Activated naive CD4-positive, alpha-beta T cell treated with anti-CD3 and anti-CD28 coated beads, Interleukin-2, amount 10 ng/mL, durations not matched to agents 7 days and 5 days (primary cell): Measurements from ENCODE around the gene TRIO.

Experiments used
- CTCF ChIA-PET: fragments of 350-600 bp; sonication (Branson Sonifier 250); formaldehyde crosslinking; loops from one replicate; lab custom pipeline; 2021; ENCODE audit warnings: antibody characterized with exemption; lab: Charles Lee
- DNase-seq: peaks from one replicate; pipeline ENCODE4 v3.0.0-alpha.2; 2020
- H3K27ac Mint-ChIP-seq: one replicate; pipeline ENCODE4 v1.8.0; 2021; ENCODE audit warnings: mild to moderate bottlenecking, moderate library complexity, mixed read lengths
- H3K27me3 Mint-ChIP-seq: one replicate; pipeline ENCODE4 v1.8.0; 2021; ENCODE audit warnings: mild to moderate bottlenecking, mixed read lengths
- H3K36me3 Mint-ChIP-seq: one replicate; pipeline ENCODE4 v1.8.0; 2021; ENCODE audit warnings: mixed read lengths
- H3K4me1 Mint-ChIP-seq: one replicate; pipeline ENCODE4 v1.8.0; 2021; ENCODE audit warnings: mixed read lengths
- H3K4me3 Mint-ChIP-seq: one replicate; pipeline ENCODE4 v1.8.0; 2021; ENCODE audit warnings: mild to moderate bottlenecking, moderate library complexity, mixed read lengths
- H3K9me3 Mint-ChIP-seq: one replicate; pipeline ENCODE4 v1.8.0; 2021; ENCODE audit warnings: mixed read lengths

The TRIO gene

GRCh38 chr5:14175381-14175780 is 32.2 kb downstream of the TRIO start:
- Mint-ChIP-seq H3K27ac (no peak overlapping the region), H3K9me3 (no peaks in the 10 kb centered on the region)
- CTCF ChIA-PET, result no interaction called here

GRCh38 chr5:14176888-14177287 is 33.7 kb downstream of the TRIO start:
- Mint-ChIP-seq H3K9me3 (no peaks in the 10 kb centered on the region), H3K4me1 (no peaks in the 10 kb centered on the region), H3K27ac (no peak overlapping the region), H3K36me3 (no peaks in the 10 kb centered on the region), H3K27me3 (peaks cover 12% of the 10 kb centered on the region), H3K4me3 (no peak overlapping the region)
- CTCF ChIA-PET, result no interaction called here
- no peak for DNase-seq

More at GRCh38 chr5:14175381-14175780, 32.2 kb downstream of the TRIO start:
- Mint-ChIP-seq H3K27me3 (peaks cover 12% of the 10 kb centered on the region), H3K36me3 (no peaks in the 10 kb centered on the region), H3K4me3 (no peak overlapping the region), H3K4me1 (no peaks in the 10 kb centered on the region)
- DNase-seq, result no peak

GRCh38 chr5:14177634-14178033 is 34.5 kb downstream of the TRIO start:
- no peak overlapping the region for H3K27ac Mint-ChIP-seq
- no peaks in the 10 kb centered on the region for H3K4me1 Mint-ChIP-seq
- H3K27me3 Mint-ChIP-seq, result peaks cover 12% of the 10 kb centered on the region
- CTCF ChIA-PET, result no interaction called here
- H3K36me3 Mint-ChIP-seq, result no peaks in the 10 kb centered on the region
- no peak for DNase-seq
- H3K9me3 Mint-ChIP-seq, result no peaks in the 10 kb centered on the region
- no peak overlapping the region for H3K4me3 Mint-ChIP-seq

- no peak for DNase-seq
- CTCF ChIA-PET, result no interaction called here
- Mint-ChIP-seq H3K4me3 (no peak overlapping the region), H3K27me3 (peaks cover 12% of the 10 kb centered on the region), H3K4me1 (no peaks in the 10 kb centered on the region), H3K9me3 (no peaks in the 10 kb centered on the region), H3K27ac (no peak overlapping the region), H3K36me3 (no peaks in the 10 kb centered on the region)
These were observed 34.9 kb downstream of the TRIO start for GRCh38 chr5:14178091-14178490.

GRCh38 chr5:14178671-14179211 is 35.6 kb downstream of the TRIO start:
- no peak overlapping the region for H3K27ac Mint-ChIP-seq
- no peak for DNase-seq
- H3K4me3 Mint-ChIP-seq, result no peak overlapping the region
- no peaks in the 10 kb centered on the region for H3K4me1 Mint-ChIP-seq
- no peaks in the 10 kb centered on the region for H3K36me3 Mint-ChIP-seq
- no peaks in the 10 kb centered on the region for H3K9me3 Mint-ChIP-seq
- peaks cover 10% of the 10 kb centered on the region for H3K27me3 Mint-ChIP-seq
- CTCF ChIA-PET, result no interaction called here

GRCh38 chr5:14179446-14179845 is 36.3 kb downstream of the TRIO start:
- DNase-seq, result no peak
- Mint-ChIP-seq H3K27ac (no peak overlapping the region), H3K4me3 (no peak overlapping the region), H3K9me3 (no peaks in the 10 kb centered on the region), H3K4me1 (no peaks in the 10 kb centered on the region), H3K36me3 (no peaks in the 10 kb centered on the region), H3K27me3 (peaks cover 4% of the 10 kb centered on the region)
- CTCF ChIA-PET, result interaction anchor here (1.4 kb wide), 1 partner anchor 91 kb away, joined by 3 read pairs; no protein-coding TSS in a partner anchor

- H3K4me1 Mint-ChIP-seq, result no peaks in the 10 kb centered on the region
These were observed 37.3 kb downstream of the TRIO start for GRCh38 chr5:14180437-14180836.

GRCh38 chr5:14181299-14181968 is 38.3 kb downstream of the TRIO start:
- Mint-ChIP-seq H3K4me3 (no peak overlapping the region), H3K27ac (no peak overlapping the region), H3K36me3 (no peaks in the 10 kb centered on the region), H3K4me1 (no peaks in the 10 kb centered on the region), H3K27me3 (peaks cover 4% of the 10 kb centered on the region), H3K9me3 (no peaks in the 10 kb centered on the region)
- CTCF ChIA-PET, result no interaction called here
- no peak for DNase-seq

More at GRCh38 chr5:14180437-14180836, 37.3 kb downstream of the TRIO start:
- H3K27me3 Mint-ChIP-seq, result peaks cover 4% of the 10 kb centered on the region
- CTCF ChIA-PET, result interaction anchor here (1.4 kb wide), 1 partner anchor 90 kb away, joined by 3 read pairs; no protein-coding TSS in a partner anchor
- H3K27ac Mint-ChIP-seq, result no peak overlapping the region
- no peak for DNase-seq
- no peak overlapping the region for H3K4me3 Mint-ChIP-seq
- no peaks in the 10 kb centered on the region for H3K36me3 Mint-ChIP-seq
- no peaks in the 10 kb centered on the region for H3K9me3 Mint-ChIP-seq

GRCh38 chr5:14182761-14183160 is 39.6 kb downstream of the TRIO start:
- no peak overlapping the region for H3K4me3 Mint-ChIP-seq
- DNase-seq, result no peak
- H3K4me1 Mint-ChIP-seq, result no peaks in the 10 kb centered on the region

GRCh38 chr5:14183187-14183939 is 40.2 kb downstream of the TRIO start:
- Mint-ChIP-seq H3K4me1 (no peaks in the 10 kb centered on the region), H3K36me3 (no peaks in the 10 kb centered on the region), H3K27ac (no peak overlapping the region), H3K4me3 (no peak overlapping the region), H3K27me3 (no peaks in the 10 kb centered on the region), H3K9me3 (no peaks in the 10 kb centered on the region)
- DNase-seq, result no peak
- CTCF ChIA-PET, result no interaction called here

More at GRCh38 chr5:14182761-14183160, 39.6 kb downstream of the TRIO start:
- CTCF ChIA-PET, result no interaction called here
- no peaks in the 10 kb centered on the region for H3K36me3 Mint-ChIP-seq
- no peaks in the 10 kb centered on the region for H3K9me3 Mint-ChIP-seq
- no peaks in the 10 kb centered on the region for H3K27me3 Mint-ChIP-seq
- H3K27ac Mint-ChIP-seq, result no peak overlapping the region

- no peak for DNase-seq
- no peak overlapping the region for H3K27ac Mint-ChIP-seq
- CTCF ChIA-PET, result no interaction called here
- H3K27me3 Mint-ChIP-seq, result no peaks in the 10 kb centered on the region
- no peaks in the 10 kb centered on the region for H3K36me3 Mint-ChIP-seq
- H3K9me3 Mint-ChIP-seq, result no peaks in the 10 kb centered on the region
- H3K4me3 Mint-ChIP-seq, result no peak overlapping the region
- no peaks in the 10 kb centered on the region for H3K4me1 Mint-ChIP-seq
These were observed 40.9 kb downstream of the TRIO start for GRCh38 chr5:14184082-14184481.

- Mint-ChIP-seq H3K4me1 (no peaks in the 10 kb centered on the region), H3K9me3 (no peaks in the 10 kb centered on the region), H3K27me3 (peaks cover 2% of the 10 kb centered on the region), H3K27ac (no peak overlapping the region), H3K4me3 (no peak overlapping the region), H3K36me3 (no peaks in the 10 kb centered on the region)
- CTCF ChIA-PET, result no interaction called here
- DNase-seq, result no peak
These were observed 41.6 kb downstream of the TRIO start for GRCh38 chr5:14184725-14185124.

GRCh38 chr5:14185326-14186058 is 42.4 kb downstream of the TRIO start:
- Mint-ChIP-seq H3K27ac (no peak overlapping the region), H3K4me3 (no peak overlapping the region), H3K9me3 (no peaks in the 10 kb centered on the region), H3K36me3 (no peaks in the 10 kb centered on the region), H3K27me3 (peaks cover 7% of the 10 kb centered on the region), H3K4me1 (no peaks in the 10 kb centered on the region)
- CTCF ChIA-PET, result no interaction called here
- DNase-seq, result no peak

GRCh38 chr5:14186059-14186830 is 43.1 kb downstream of the TRIO start:
- H3K27ac Mint-ChIP-seq, result no peak overlapping the region
- no peaks in the 10 kb centered on the region for H3K4me1 Mint-ChIP-seq
- no peak overlapping the region for H3K4me3 Mint-ChIP-seq
- no peaks in the 10 kb centered on the region for H3K36me3 Mint-ChIP-seq
- peaks cover 7% of the 10 kb centered on the region for H3K27me3 Mint-ChIP-seq
- H3K9me3 Mint-ChIP-seq, result no peaks in the 10 kb centered on the region
- no peak for DNase-seq
- CTCF ChIA-PET, result no interaction called here
